ENCODE data around the gene KCNH2.

The KCNH2 gene

DNA sequence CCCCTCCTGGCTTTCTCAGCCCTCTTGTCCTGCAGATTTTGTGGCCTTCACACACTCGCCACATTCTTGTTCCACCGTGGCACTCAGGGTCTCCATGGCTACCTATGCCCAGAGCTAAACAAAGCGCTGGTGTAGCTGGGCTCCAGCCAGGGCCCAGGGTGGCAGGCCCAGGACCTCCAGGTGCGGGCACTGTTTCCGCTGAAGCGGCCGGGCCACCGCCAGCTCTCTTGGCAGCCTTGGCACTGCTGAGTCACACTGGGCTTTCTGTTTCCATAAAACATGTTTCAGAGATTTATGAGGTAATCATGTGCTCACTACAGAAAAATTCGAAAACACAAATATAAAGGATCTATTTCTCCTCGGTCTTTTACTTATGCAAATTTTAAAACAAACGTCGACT, 74.5 kb downstream of the KCNH2 start:
- peak; percentile 6 for DNase-seq

GRCh38 chr7:150902078-150903033, 75.8 kb downstream of the KCNH2 start:
- DNase-seq, result no peak

DNA sequence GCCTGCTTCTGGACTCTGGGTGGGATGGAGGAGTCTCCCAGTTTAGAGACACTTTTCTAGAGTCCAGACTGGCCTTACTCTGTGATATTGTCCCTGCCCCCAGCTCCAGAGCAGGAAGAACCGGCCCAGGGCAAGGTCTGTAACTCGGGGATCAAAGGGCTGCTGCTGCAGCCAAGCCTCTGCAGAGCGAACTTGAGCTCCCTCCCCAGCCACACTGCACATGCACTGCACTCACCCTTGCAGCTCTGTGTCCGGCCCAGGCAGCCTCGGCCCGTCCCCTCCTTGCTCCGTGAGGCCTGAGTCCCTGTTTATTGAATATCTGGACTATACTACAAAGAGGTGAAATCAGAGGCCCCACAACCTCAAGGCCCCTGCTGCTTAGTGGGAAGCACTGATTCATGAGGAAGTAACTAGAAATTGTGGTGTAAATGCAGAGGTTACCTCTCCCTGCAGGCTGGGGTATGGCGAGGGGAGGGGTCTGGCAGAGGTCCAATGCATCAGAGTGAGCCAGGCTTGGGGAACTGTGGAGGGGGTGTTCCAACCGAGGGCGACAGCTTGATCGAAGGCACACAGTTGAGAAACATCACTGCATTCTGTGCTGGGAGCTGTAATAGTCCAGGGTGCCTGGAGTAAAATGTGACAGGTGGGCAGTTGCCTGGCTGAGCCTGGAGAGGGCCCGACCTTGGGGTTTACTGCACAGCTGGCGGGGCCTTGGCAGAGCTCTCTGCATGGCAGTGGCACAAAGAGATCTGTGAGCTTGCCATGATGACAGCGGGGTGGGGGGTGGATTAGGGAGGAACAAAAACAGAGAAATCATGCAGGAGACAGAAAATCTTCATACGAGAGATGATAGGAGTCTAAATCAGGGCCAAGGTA, 76.7 kb downstream of the KCNH2 start:
- DNase-seq, result no peak

DNA sequence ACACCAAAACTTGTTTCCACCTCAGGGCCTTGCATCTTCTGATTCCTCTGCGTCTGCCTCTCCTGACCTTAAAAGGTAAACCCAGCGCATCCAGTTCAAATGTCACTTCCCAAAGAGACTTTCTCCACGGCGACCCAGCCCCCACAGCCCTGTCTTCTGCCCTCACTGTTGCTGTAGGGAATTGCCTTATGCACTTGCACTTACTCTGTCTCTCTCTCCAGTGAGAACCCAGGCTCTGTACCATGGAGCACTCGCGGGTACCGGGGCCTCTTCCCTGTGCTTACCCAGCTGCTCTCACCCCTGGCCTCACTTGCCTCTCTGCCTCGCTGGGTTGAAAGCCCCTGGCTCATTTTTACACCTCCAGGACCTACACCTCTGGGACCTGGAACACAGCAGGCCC, 77.4 kb downstream of the KCNH2 start:
- no peak for DNase-seq

DNA sequence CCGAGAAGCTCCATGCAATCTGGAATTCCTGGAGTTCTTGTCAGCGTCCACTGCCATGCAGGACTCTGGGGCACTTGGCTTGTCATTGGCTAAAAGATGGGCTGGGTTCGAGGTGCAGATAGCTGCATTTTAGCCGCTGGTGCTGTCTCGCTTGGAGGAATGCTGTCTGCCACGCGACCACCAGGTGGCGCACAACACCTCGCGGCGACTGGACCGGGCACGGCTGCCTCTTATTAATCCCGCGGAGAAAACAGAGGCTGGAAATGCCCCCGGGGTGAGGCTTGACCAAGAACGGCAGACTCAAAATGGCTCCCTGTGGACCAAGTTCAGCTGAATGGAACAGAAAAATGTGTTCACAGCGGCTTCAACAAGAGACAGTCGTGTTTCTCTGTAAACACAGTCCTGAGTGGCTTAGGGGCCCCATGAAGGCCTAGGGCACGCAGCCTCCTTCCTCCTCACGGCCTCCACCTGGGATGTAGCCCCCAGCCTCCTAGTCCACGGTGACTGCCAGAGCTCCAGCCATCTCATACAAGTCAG, 79.6 kb downstream of the KCNH2 start:
- peak; percentile 49 for DNase-seq

- DNase-seq, result no peak
These were observed 80.3 kb downstream of the KCNH2 start for GRCh38 chr7:150897502-150898474.

DNA sequence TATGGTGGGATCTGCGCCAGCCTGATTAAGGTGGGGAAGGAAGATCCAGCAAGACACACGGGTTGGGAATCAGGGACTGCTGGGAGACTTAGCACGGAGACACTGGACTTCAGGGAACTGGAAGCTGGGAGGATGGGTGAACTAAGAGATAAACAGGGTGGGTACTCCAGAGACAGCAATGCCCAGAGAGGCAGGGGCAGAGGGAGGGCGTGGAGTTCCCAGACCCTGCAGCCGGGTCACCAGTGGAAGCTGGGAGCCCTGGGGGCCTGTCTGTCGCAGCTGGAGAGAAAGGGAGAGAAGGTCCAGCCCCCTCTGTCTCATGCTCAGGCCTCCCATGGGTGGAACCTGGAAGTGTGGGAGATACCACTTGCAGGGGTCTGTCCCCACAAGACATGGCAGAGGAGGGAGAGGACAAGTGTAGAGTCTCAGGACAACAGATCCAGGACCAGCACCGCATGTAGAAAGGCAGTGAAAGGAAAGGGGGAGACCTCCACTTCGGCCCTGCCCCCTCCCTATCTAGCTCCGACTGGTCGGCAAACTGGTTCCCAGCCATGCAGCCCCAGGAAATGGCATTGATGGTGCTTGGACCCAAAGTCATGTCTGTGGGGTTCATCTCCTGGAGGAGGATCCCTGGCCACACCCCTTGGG, 81.4 kb downstream of the KCNH2 start:
- DNase-seq, result no peak

DNA sequence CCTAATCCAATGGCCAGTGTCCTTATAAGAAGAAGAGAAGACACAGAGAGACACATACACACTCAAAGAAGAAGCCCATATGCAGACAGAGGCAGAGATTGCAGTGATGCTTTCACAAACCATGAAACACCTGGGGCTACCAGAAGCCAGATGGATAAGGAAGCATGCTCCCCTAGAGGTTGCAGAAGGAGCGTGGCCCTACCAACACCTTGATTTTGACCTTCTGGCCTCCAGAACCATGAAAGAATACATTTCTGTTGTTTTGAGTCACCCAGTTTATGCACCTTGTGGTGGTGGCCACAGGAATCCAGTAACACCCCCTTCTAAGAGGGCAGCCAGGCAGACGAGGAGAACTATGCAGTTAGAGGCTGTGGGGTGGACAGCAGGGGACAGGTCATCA, 82.3 kb downstream of the KCNH2 start:
- DNase-seq, result no peak

Data from fibroblast of skin of right biceps (primary cell).